Fibroblast of skin of right biceps (primary cell): ENCODE data around the gene MAPKAPK3.

Experiments
- DNase-seq: peaks from one replicate; pipeline ENCODE4 v3.0.0-alpha.2; 2013

The MAPKAPK3 gene

GRCh38 chr3:50628601-50629000, 11.7 kb downstream of the MAPKAPK3 start:
- no peak for DNase-seq

- DNase-seq, result no peak
Observed at GRCh38 chr3:50630394-50630793, 13.4 kb downstream of the MAPKAPK3 start.

- peak; percentile 70 for DNase-seq
Observed at GRCh38 chr3:50630877-50631276, 13.9 kb downstream of the MAPKAPK3 start.

GRCh38 chr3:50632450-50632849, 15.5 kb downstream of the MAPKAPK3 start:
- DNase-seq, result no peak

- DNase-seq, result no peak
Observed at GRCh38 chr3:50633230-50633790, 16.4 kb downstream of the MAPKAPK3 start.

GRCh38 chr3:50635066-50635465, 18.1 kb downstream of the MAPKAPK3 start:
- DNase-seq, result no peak

- no peak for DNase-seq
Observed at GRCh38 chr3:50637011-50637410, 20.1 kb downstream of the MAPKAPK3 start.

- DNase-seq, result no peak
Observed at GRCh38 chr3:50637945-50638344, 21.0 kb downstream of the MAPKAPK3 start.

- peak; percentile 81 for DNase-seq
Observed at GRCh38 chr3:50639055-50639494, 22.1 kb downstream of the MAPKAPK3 start.

GRCh38 chr3:50642382-50642781, 25.4 kb downstream of the MAPKAPK3 start:
- no peak for DNase-seq

- no peak for DNase-seq
Observed at GRCh38 chr3:50644561-50644960, 27.6 kb downstream of the MAPKAPK3 start.

GRCh38 chr3:50645378-50645777, 28.4 kb downstream of the MAPKAPK3 start:
- no peak for DNase-seq

- DNase-seq, result peak; percentile 38
Observed at GRCh38 chr3:50648313-50648712, 31.4 kb downstream of the MAPKAPK3 start.

GRCh38 chr3:50648944-50649343, 32.0 kb downstream of the MAPKAPK3 start:
- DNase-seq, result no peak

- no peak for DNase-seq
Observed at GRCh38 chr3:50649451-50649931, 32.5 kb downstream of the MAPKAPK3 start.

- no peak for DNase-seq
Observed at GRCh38 chr3:50650018-50650417, 33.1 kb downstream of the MAPKAPK3 start.

- no peak for DNase-seq
Observed at GRCh38 chr3:50651445-50651844, 34.5 kb downstream of the MAPKAPK3 start.

GRCh38 chr3:50651920-50652529, 35.1 kb downstream of the MAPKAPK3 start:
- no peak for DNase-seq

- DNase-seq, result no peak
Observed at GRCh38 chr3:50652709-50653108, 35.8 kb downstream of the MAPKAPK3 start.

GRCh38 chr3:50653937-50654595, 37.1 kb downstream of the MAPKAPK3 start:
- DNase-seq, result no peak

GRCh38 chr3:50655009-50655830, 38.3 kb downstream of the MAPKAPK3 start:
- DNase-seq, result no peak

GRCh38 chr3:50656417-50657195, 39.7 kb downstream of the MAPKAPK3 start:
- no peak for DNase-seq

GRCh38 chr3:50657407-50657806, 40.5 kb downstream of the MAPKAPK3 start:
- no peak for DNase-seq
